GM12878 (cell line): ENCODE data around the gene AGBL3. TPM values are rescaled to one million over a fixed set of nuclear protein-coding genes. Genes with fewer than 3 reads are reported as not detected.

ENCODE experiments used
- ATAC-seq: fragments of 200-7000 bp; cut with Tn5 transposase; 3 replicates; pipeline ENCODE4 v1.9.1; 2020; ENCODE audit warnings: mild to moderate bottlenecking, moderate library complexity
- BruUV-seq: library from RNA; stranded (reverse); fragments of 400-500 nt; replicated peaks from 2 replicates; lab custom pipeline; 2021; lab: Mats Ljungman, UMichigan
- CTCF ChIA-PET: fragments of 300-600 bp; sonication (Branson Sonifier 250); formaldehyde crosslinking; extraction: SDS; loops from one replicate; lab custom pipeline; 2021; ENCODE audit warnings: inconsistent platforms; lab: Yijun Ruan, JAX
- POLR2A ChIA-PET: fragments of 350-600 bp; formaldehyde crosslinking; extraction: SDS; loops from one replicate; lab custom pipeline; 2021; ENCODE audit warnings: inconsistent platforms; lab: Charles Lee
- RAD21 ChIA-PET: fragments of 300-600 bp; sonication (Branson Sonifier 250); formaldehyde crosslinking; loops from one replicate; lab custom pipeline; 2023; ENCODE audit warnings: antibody characterized with exemption; ENCODE audit not compliant: unreplicated experiment; lab: Charles Lee
- SMC1A ChIA-PET: fragments of 300-600 bp; sonication (Branson Sonifier 250); formaldehyde crosslinking; loops from one replicate; lab custom pipeline; 2023; ENCODE audit not compliant: unreplicated experiment, uncharacterized antibody; lab: Charles Lee
- DNase-seq: peaks from one replicate; pipeline ENCODE4 v3.0.0-alpha.2; 2011; ENCODE audit warnings: low read depth, low spot score
- FAIRE-seq: peaks from 3 replicates; lab custom pipeline; 2011; peaks lifted over from hg19 to GRCh38; lab: Jason Lieb, UNC
- H2AFZ ChIP-seq: 2 replicates; pipeline ENCODE4 v1.6.0; 2011; ENCODE audit warnings: low read depth, low read length, control low read depth; ENCODE audit not compliant: control insufficient read depth
- H3K27ac ChIP-seq: 2 replicates; pipeline ENCODE4 v1.5.1; 2011; ENCODE audit warnings: control low read depth; ENCODE audit not compliant: control insufficient read depth, insufficient read depth
- H3K27me3 ChIP-seq, 2 experiments: replicated peaks in 1 of 2; 2 replicates each; pipeline versions ENCODE4 v1.6.0 to v1.6.1; 2011; ENCODE audit warnings: low read length in 1 of 2; ENCODE audit not compliant: control insufficient read depth in 2 of 2, insufficient read depth in 2 of 2
- H3K36me3 ChIP-seq, 2 experiments: 2 replicates each; pipeline ENCODE4 v1.5.1; 2011; ENCODE audit warnings: low read length in 1 of 2; ENCODE audit not compliant: control insufficient read depth in 2 of 2, insufficient read depth in 2 of 2
- H3K4me1 ChIP-seq: 2 replicates; pipeline ENCODE4 v1.6.1; 2011; ENCODE audit warnings: mild to moderate bottlenecking, low read length, moderate library complexity, mixed read lengths; ENCODE audit not compliant: control insufficient read depth, insufficient read depth
- H3K4me2 ChIP-seq: 2 replicates; pipeline ENCODE4 v1.6.0; 2011; ENCODE audit warnings: control low read depth; ENCODE audit not compliant: control insufficient read depth, insufficient read depth
- H3K4me3 ChIP-seq: fragments of 200-600 bp; sonication (generic); 2 replicates; pipeline ENCODE4 v1.5.1; 2016
- H3K79me2 ChIP-seq: 2 replicates; pipeline ENCODE4 v1.6.0; 2011; ENCODE audit warnings: low read length; ENCODE audit not compliant: control insufficient read depth, insufficient read depth
- H3K9ac ChIP-seq: 2 replicates; pipeline ENCODE4 v1.8.0; 2011; ENCODE audit warnings: low read length, control low read depth, mixed read lengths; ENCODE audit not compliant: control insufficient read depth, insufficient read depth
- H3K9me3 ChIP-seq: replicated peaks from 3 replicates; pipeline ENCODE4 v1.5.1; 2011; ENCODE audit warnings: mild to moderate bottlenecking, low read length; ENCODE audit not compliant: control insufficient read depth, insufficient read depth
- H4K20me1 ChIP-seq: 2 replicates; pipeline ENCODE4 v1.6.0; 2011; ENCODE audit not compliant: control insufficient read depth, insufficient read depth
- ATF7 ChIP-seq: fragments of 450-650 bp; IDR thresholded peaks from 2 replicates; pipeline ENCODE4 v1.6.1; 2016; ENCODE audit warnings: low read depth, mild to moderate bottlenecking
- TCF12 ChIP-seq: IDR thresholded peaks from 2 replicates; pipeline ENCODE4 v1.6.1; 2011; ENCODE audit warnings: low read depth, mild to moderate bottlenecking, low read length
- ZNF592 ChIP-seq: fragments of 450-650 bp; IDR thresholded peaks from 2 replicates; pipeline ENCODE4 v1.6.1; 2017; ENCODE audit warnings: mild to moderate bottlenecking, moderate library complexity
- ZZZ3 ChIP-seq: IDR thresholded peaks from 2 replicates; pipeline ENCODE4 v1.6.1; 2011; ENCODE audit warnings: low read depth; ENCODE audit not compliant: control insufficient read depth, insufficient read length
- WGBS: methylation state at CpG from one replicate; pipeline ENCODE4 v1.1.6; 2016; ENCODE audit warnings: low lambda C conversion rate; ENCODE audit not compliant: insufficient replicate concordance, insufficient coverage; ENCODE audit errors: missing lambda C conversion rate; 5-methylcytosine and 5-hydroxymethylcytosine counted together
- in situ Hi-C: fragments of 300-500 bp; cut with MboI; formaldehyde crosslinking; loops from 9 replicates; pipeline ENCODE4 v1.14.3; 2018; ENCODE audit warnings: mixed read lengths
- intact Hi-C: fragments of 100-400 bp; cut with micrococcal nuclease; formaldehyde crosslinking; loops from one replicate; pipeline ENCODE4 v1.14.2; 2022; ENCODE audit not compliant: unreplicated experiment
- polyA plus RNA-seq, 11 experiments: library from polyadenylated mRNA; depleted of rRNA in 4 of 11; unstranded in 6 of 11; stranded (reverse) in 5 of 11; fragments of >200 nt; fragmentation: Nextera tagmentation in 4 of 11; fragmentation: Illumina TruSeq in 1 of 11; extraction: Ambion mirVana in 4 of 11; extraction: Trizol in 1 of 11; gene quantifications; 1 replicate in 1 of 11; 2 replicates in 10 of 11; pipeline versions ENCODE4 v1.2.1 to v1.2.3, GENCODE V29; 2011 to 2016; ENCODE audit warnings: inconsistent platforms in 2 of 11, missing spikeins in 2 of 11, low read depth in 1 of 11
- total RNA-seq, 4 experiments: library from RNA; depleted of rRNA in 3 of 4; stranded (reverse); fragments of >200 nt in 3 of 4; fragmentation: Illumina TruSeq in 1 of 4; extraction: Trizol in 1 of 4; gene quantifications; 2 replicates each; pipeline versions ENCODE4 v1.2.1 to v1.2.3, GENCODE V29; 2013 to 2021

The AGBL3 gene
- total and polyA plus RNA-seq, 10 of the 15 experiments (the other 5 are each of a cell fraction or from before 2014, with no cell fraction given), result 0.82 to 12.4 (median 3.7) TPM

- peak overlapping the region; percentile 45 for H3K4me3 ChIP-seq
- no peak for TF ChIP-seq ZNF592
- TF ChIP-seq TCF12, result no peak
- peak; percentile 26; the same call in 1 of the 2 replicates for TF ChIP-seq ATF7
- TF ChIP-seq ZZZ3, result no peak
- peaks cover 59% of the 10 kb centered on the region for H3K79me2 ChIP-seq
- H3K4me2 ChIP-seq, result no peak overlapping the region
- ChIA-PET SMC1A (interaction anchor here (1.0 to 15.4 kb wide), 15 partner anchors 9 to 353 kb away, joined by 3 to 293 read pairs (median 6); partner anchors contain the start of genes CYREN and TMEM140), POLR2A (interaction anchor here (0.6 to 8.3 kb wide), 10 partner anchors 161 to 448 kb away, joined by 3 to 121 read pairs (median 10); partner anchors contain the start of genes CYREN, TMEM140 and WDR91), CTCF (interaction anchor here (1.2 to 12.7 kb wide), 10 partner anchors 8 to 222 kb away, joined by 3 to 157 read pairs (median 10); partner anchors contain the start of genes CYREN, TMEM140 and WDR91), RAD21 (interaction anchor here (0.7 to 9.0 kb wide), 14 partner anchors 8 to 352 kb away, joined by 3 to 154 read pairs (median 14); partner anchors contain the start of genes CYREN, TMEM140 and WDR91)
- no peaks in the 10 kb centered on the region for H3K36me3 ChIP-seq
- peak overlapping the region; percentile 99 for H3K9ac ChIP-seq
- BruUV-seq, result no TSS peak
- intact Hi-C loops, result no loop called here
- 91% methylated on average over 5 of the region's 5 CpGs for whole genome bisulfite sequencing
- in situ Hi-C loops, result loop anchor here (25.0 kb wide), 1 partner anchor 974 kb away; no protein-coding TSS in a partner anchor
- peak overlapping the region; percentile 97; the same call in 1 of the 2 replicates for H3K27ac ChIP-seq
- no peak overlapping the region for H2AFZ ChIP-seq
- no peaks in the 10 kb centered on the region for H4K20me1 ChIP-seq
- H3K27me3 ChIP-seq, result no peaks in the 10 kb centered on the region
- no peak for ATAC-seq
- H3K9me3 ChIP-seq, result no peaks in the 10 kb centered on the region
- DNase-seq, result no peak
- H3K4me1 ChIP-seq, result peaks cover 22% of the 10 kb centered on the region
- no peak for FAIRE-seq
Observed at GRCh38 chr7:134988161-134988560, 1.9 kb downstream of the AGBL3 start.
